IPS DF 4.7 (cell line): ENCODE results near the gene DOP1A.

ENCODE experiments used
- DNase-seq: peaks from one replicate; pipeline ENCODE4 v3.0.0-alpha.2; 2013; ENCODE audit warnings: low spot score; ENCODE audit errors: extremely low read depth

The DOP1A gene

GRCh38 chr6:83071707-83072106 is 4.2 kb downstream of the DOP1A start:
- no peak for DNase-seq

- DNase-seq = no peak
Measured at GRCh38 chr6:83072726-83073125, 5.3 kb downstream of the DOP1A start.

GRCh38 chr6:83073615-83074014 is 6.1 kb downstream of the DOP1A start:
- DNase-seq = no peak

- DNase-seq = no peak
Measured at GRCh38 chr6:83083476-83083875, 16.0 kb downstream of the DOP1A start.

GRCh38 chr6:83086751-83087150 is 19.3 kb downstream of the DOP1A start:
- DNase-seq = no peak

- no peak for DNase-seq
Measured at GRCh38 chr6:83092756-83093399, 25.4 kb downstream of the DOP1A start.

GRCh38 chr6:83096791-83097190 is 29.3 kb downstream of the DOP1A start:
- no peak for DNase-seq

- no peak for DNase-seq
Measured at GRCh38 chr6:83097204-83097603, 29.7 kb downstream of the DOP1A start.

GRCh38 chr6:83097675-83098074 is 30.2 kb downstream of the DOP1A start:
- no peak for DNase-seq

- no peak for DNase-seq
Measured at GRCh38 chr6:83098589-83098988, 31.1 kb downstream of the DOP1A start.

GRCh38 chr6:83108378-83108777 is 40.9 kb downstream of the DOP1A start:
- no peak for DNase-seq

GRCh38 chr6:83113258-83113657 is 45.8 kb downstream of the DOP1A start:
- no peak for DNase-seq

GRCh38 chr6:83114164-83114563 is 46.7 kb downstream of the DOP1A start:
- no peak for DNase-seq

GRCh38 chr6:83117802-83118201 is 50.3 kb downstream of the DOP1A start:
- DNase-seq = no peak

- no peak for DNase-seq
Measured at GRCh38 chr6:83119742-83120300, 52.4 kb downstream of the DOP1A start.

- DNase-seq = no peak
Measured at GRCh38 chr6:83124553-83124952, 57.1 kb downstream of the DOP1A start.

GRCh38 chr6:83125425-83125824 is 58.0 kb downstream of the DOP1A start:
- DNase-seq = no peak

- no peak for DNase-seq
Measured at GRCh38 chr6:83126223-83126622, 58.8 kb downstream of the DOP1A start.

- no peak for DNase-seq
Measured at GRCh38 chr6:83126807-83127206, 59.3 kb downstream of the DOP1A start.

- no peak for DNase-seq
Measured at GRCh38 chr6:83127258-83127657, 59.8 kb downstream of the DOP1A start.

GRCh38 chr6:83127976-83128375 is 60.5 kb downstream of the DOP1A start:
- no peak for DNase-seq

- DNase-seq = no peak
Measured at GRCh38 chr6:83132121-83132520, 64.7 kb downstream of the DOP1A start.

- DNase-seq = no peak
Measured at GRCh38 chr6:83138118-83138722, 70.7 kb downstream of the DOP1A start.
